NT2/D1 (cell line): Measurements from ENCODE around the gene SPECC1L.
"Not testable (repeated sequence)": the region's sequence is repeated elsewhere in the genome, so short reads cannot be mapped to it uniquely, and the experiment has no call there.

Experiments used
- SUZ12 ChIP-seq: IDR thresholded peaks from 2 replicates; pipeline ENCODE4 v1.6.1; 2011; ENCODE audit not compliant: insufficient read length, insufficient read depth; ENCODE audit errors: extremely low read depth
- YY1 ChIP-seq: IDR thresholded peaks from 2 replicates; pipeline ENCODE4 v1.6.1; 2011; ENCODE audit not compliant: insufficient read length, insufficient read depth
- ZNF274 ChIP-seq: IDR thresholded peaks from 2 replicates; pipeline ENCODE4 v1.6.1; 2011; ENCODE audit warnings: mild to moderate bottlenecking, low read depth, low read length

GRCh38 chr22:24287212-24287611, 16.6 kb downstream of the SPECC1L start:
- not testable (repeated sequence) for TF ChIP-seq ZNF274, YY1, SUZ12
